Right forelimb (tissue), 1 donor: ENCODE measurements around the gene VCL.

Source experiments
- DNase-seq: peaks from one replicate; pipeline ENCODE4 v3.0.0-alpha.2; 2018

VCL gene

GRCh38 chr10:74079028-74079935 lies 81.4 kb downstream of the VCL start:
- DNase-seq, result no peak

- DNase-seq, result no peak
These were observed 82.1 kb downstream of the VCL start for GRCh38 chr10:74079936-74080590.

GRCh38 chr10:74081192-74081803 lies 83.4 kb downstream of the VCL start:
- peak; percentile 50 for DNase-seq

GRCh38 chr10:74081941-74082718 lies 84.2 kb downstream of the VCL start:
- no peak for DNase-seq

- no peak for DNase-seq
These were observed 85.4 kb downstream of the VCL start for GRCh38 chr10:74083304-74083703.

GRCh38 chr10:74084955-74085354 lies 87.0 kb downstream of the VCL start:
- no peak for DNase-seq

GRCh38 chr10:74086317-74086716 lies 88.4 kb downstream of the VCL start:
- DNase-seq, result no peak

- no peak for DNase-seq
These were observed 90.8 kb downstream of the VCL start for GRCh38 chr10:74088722-74089121.

- no peak for DNase-seq
These were observed 94.5 kb downstream of the VCL start for GRCh38 chr10:74092372-74092771.

GRCh38 chr10:74093530-74094164 lies 95.7 kb downstream of the VCL start:
- DNase-seq, result no peak

- DNase-seq, result no peak
These were observed 96.3 kb downstream of the VCL start for GRCh38 chr10:74094231-74094630.

- DNase-seq, result no peak
These were observed 98.9 kb downstream of the VCL start for GRCh38 chr10:74096777-74097176.

GRCh38 chr10:74097776-74098175 lies 99.9 kb downstream of the VCL start:
- no peak for DNase-seq

GRCh38 chr10:74099420-74099819 lies 101.5 kb downstream of the VCL start:
- no peak for DNase-seq

- DNase-seq, result no peak
These were observed 101.9 kb downstream of the VCL start for GRCh38 chr10:74099836-74100235.

- DNase-seq, result no peak
These were observed 105.8 kb downstream of the VCL start for GRCh38 chr10:74103560-74104258.

- no peak for DNase-seq
These were observed 106.6 kb downstream of the VCL start for GRCh38 chr10:74104480-74104879.

- DNase-seq, result no peak
These were observed 107.1 kb downstream of the VCL start for GRCh38 chr10:74104996-74105395.

- DNase-seq, result no peak
These were observed 109.5 kb downstream of the VCL start for GRCh38 chr10:74107391-74107790.

GRCh38 chr10:74109452-74109851 lies 111.5 kb downstream of the VCL start:
- no peak for DNase-seq

GRCh38 chr10:74110120-74110519 lies 112.2 kb downstream of the VCL start:
- no peak for DNase-seq

GRCh38 chr10:74111799-74112198 lies 113.9 kb downstream of the VCL start:
- DNase-seq, result no peak
